Smooth muscle cell (in vitro differentiated cells): ENCODE results near the gene VSTM2B. TPM values are rescaled to one million over a fixed set of nuclear protein-coding genes. Genes with fewer than 3 reads are reported as not detected.

Experiments
- DNase-seq: peaks from one replicate; lab custom pipeline; 2025; ENCODE audit not compliant: unreplicated experiment; lab: John Stamatoyannopoulos, UW
- H2AFZ ChIP-seq: fragments of 200-600 bp; sonication (generic); 2 replicates; pipeline ENCODE4 v1.6.0; 2016; ENCODE audit warnings: antibody characterized with exemption, low read depth, mild to moderate bottlenecking
- H3F3A ChIP-seq: fragments of 200-600 bp; sonication (generic); 2 replicates; pipeline ENCODE4 v1.6.0; 2017; ENCODE audit warnings: antibody characterized with exemption, low read depth
- H3K27ac ChIP-seq: fragments of 200-600 bp; sonication (generic); 2 replicates; pipeline ENCODE4 v1.5.1; 2016; ENCODE audit warnings: low read depth, mild to moderate bottlenecking
- H3K27me3 ChIP-seq: fragments of 200-600 bp; sonication (generic); 2 replicates; pipeline ENCODE4 v1.6.1; 2016; ENCODE audit warnings: low read depth, mild to moderate bottlenecking
- H3K36me3 ChIP-seq: fragments of 200-600 bp; sonication (generic); 2 replicates; pipeline ENCODE4 v1.5.1; 2016; ENCODE audit warnings: low read depth
- H3K4me1 ChIP-seq: fragments of 200-600 bp; sonication (generic); 2 replicates; pipeline ENCODE4 v1.5.1; 2016; ENCODE audit warnings: low read depth
- H3K4me2 ChIP-seq: fragments of 200-600 bp; sonication (generic); 2 replicates; pipeline ENCODE4 v1.6.0; 2016; ENCODE audit warnings: mild to moderate bottlenecking
- H3K4me3 ChIP-seq: fragments of 200-600 bp; sonication (generic); 2 replicates; pipeline ENCODE4 v1.5.1; 2016; ENCODE audit warnings: mild to moderate bottlenecking
- H3K79me2 ChIP-seq: fragments of 200-600 bp; sonication (generic); 2 replicates; pipeline ENCODE4 v1.6.0; 2016; ENCODE audit warnings: low read depth, mild to moderate bottlenecking
- H3K9ac ChIP-seq: fragments of 200-600 bp; sonication (generic); 2 replicates; pipeline ENCODE4 v1.6.0; 2016; ENCODE audit warnings: low read depth
- H3K9me3 ChIP-seq: fragments of 200-600 bp; sonication (generic); replicated peaks from 2 replicates; pipeline ENCODE4 v1.5.1; 2016; ENCODE audit warnings: low read depth
- H4K20me1 ChIP-seq: fragments of 200-600 bp; sonication (generic); 2 replicates; pipeline ENCODE4 v1.6.0; 2016; ENCODE audit warnings: low read depth
- CTCF ChIP-seq: fragments of 200-600 bp; sonication (generic); IDR thresholded peaks from 2 replicates; pipeline ENCODE4 v1.5.1; 2017; ENCODE audit warnings: borderline replicate concordance, mild to moderate bottlenecking, antibody characterized with exemption; ENCODE audit not compliant: insufficient read depth, poor library complexity, severe bottlenecking
- WGBS: methylation state at CpG from one replicate; pipeline ENCODE4 v1.1.7; 2016; ENCODE audit warnings: low lambda C conversion rate; 5-methylcytosine and 5-hydroxymethylcytosine counted together
- polyA plus RNA-seq: library from polyadenylated mRNA; unstranded; fragments of >200 nt; fragmentation: Nextera tagmentation; extraction: Ambion mirVana; gene quantifications from 2 replicates; pipeline ENCODE4 v1.2.1, GENCODE V29; 2016
- total RNA-seq: library from RNA; depleted of rRNA; stranded (reverse); fragments of >200 nt; gene quantifications from 2 replicates; pipeline ENCODE4 v1.2.3, GENCODE V29; 2014

VSTM2B gene
- total and polyA plus RNA-seq, 2 experiments from 2014 or later, result not detected

GRCh38 chr19:29590278-29590677 is 64.5 kb downstream of the VSTM2B start:
- H3K9ac ChIP-seq, result no peak overlapping the region
- no peak overlapping the region for H3K27ac ChIP-seq
- H3K79me2 ChIP-seq, result no peaks in the 10 kb centered on the region
- H3K27me3 ChIP-seq, result peaks cover 23% of the 10 kb centered on the region
- H3K9me3 ChIP-seq, result no peaks in the 10 kb centered on the region
- no peak overlapping the region for H2AFZ ChIP-seq
- H3K4me3 ChIP-seq, result no peak overlapping the region
- H3K36me3 ChIP-seq, result no peaks in the 10 kb centered on the region
- H3F3A ChIP-seq, result peaks cover 13% of the 10 kb centered on the region
- no peak for TF ChIP-seq CTCF
- no peaks in the 10 kb centered on the region for H4K20me1 ChIP-seq
- H3K4me1 ChIP-seq, result peaks cover 8% of the 10 kb centered on the region
- DNase-seq, result no peak
- 60% methylated on average over 5 of the region's 5 CpGs for WGBS
- no peak overlapping the region for H3K4me2 ChIP-seq

- H3K9ac ChIP-seq, result no peak overlapping the region
- peaks cover 6% of the 10 kb centered on the region for H3F3A ChIP-seq
- WGBS, result 92% methylated on average over 3 of the region's 3 CpGs
- no peaks in the 10 kb centered on the region for H3K36me3 ChIP-seq
- H4K20me1 ChIP-seq, result no peaks in the 10 kb centered on the region
- no peak for TF ChIP-seq CTCF
- no peak overlapping the region for H2AFZ ChIP-seq
- H3K4me3 ChIP-seq, result no peak overlapping the region
- H3K9me3 ChIP-seq, result no peaks in the 10 kb centered on the region
- no peak for DNase-seq
- H3K4me2 ChIP-seq, result no peak overlapping the region
- no peak overlapping the region for H3K27ac ChIP-seq
- H3K4me1 ChIP-seq, result peaks cover 6% of the 10 kb centered on the region
- peaks cover 33% of the 10 kb centered on the region for H3K27me3 ChIP-seq
- H3K79me2 ChIP-seq, result no peaks in the 10 kb centered on the region
Observed at GRCh38 chr19:29591670-29592069, 65.9 kb downstream of the VSTM2B start.

- Histone ChIP-seq H3K9me3 (no peaks in the 10 kb centered on the region), H3K4me1 (no peaks in the 10 kb centered on the region), H3K4me2 (no peak overlapping the region), H3K9ac (no peak overlapping the region), H3K27me3 (peaks cover 36% of the 10 kb centered on the region), H3K4me3 (no peak overlapping the region), H3K27ac (no peak overlapping the region), H3K36me3 (no peaks in the 10 kb centered on the region), H3F3A (no peaks in the 10 kb centered on the region), H4K20me1 (no peaks in the 10 kb centered on the region), H2AFZ (no peak overlapping the region), H3K79me2 (no peaks in the 10 kb centered on the region)
- TF ChIP-seq CTCF, result no peak
- WGBS, result 87% methylated on average over 6 of the region's 6 CpGs
- no peak for DNase-seq
Observed at GRCh38 chr19:29593869-29594268, 68.1 kb downstream of the VSTM2B start.

- Histone ChIP-seq H3K79me2 (no peaks in the 10 kb centered on the region), H2AFZ (no peak overlapping the region), H3K4me2 (no peak overlapping the region), H4K20me1 (no peaks in the 10 kb centered on the region), H3K36me3 (no peaks in the 10 kb centered on the region), H3K4me3 (no peak overlapping the region), H3K27me3 (peaks cover 30% of the 10 kb centered on the region), H3K4me1 (no peaks in the 10 kb centered on the region), H3F3A (no peaks in the 10 kb centered on the region), H3K9ac (no peak overlapping the region), H3K9me3 (no peaks in the 10 kb centered on the region), H3K27ac (no peak overlapping the region)
- TF ChIP-seq CTCF, result no peak
- WGBS, result 33% methylated on average over 10 of the region's 10 CpGs
- no peak for DNase-seq
Observed at GRCh38 chr19:29596080-29596727, 70.4 kb downstream of the VSTM2B start.
